ENCODE results near the gene SPAG9. TPM values are rescaled to one million over a fixed set of nuclear protein-coding genes. Genes with fewer than 3 reads are reported as not detected.

Gene SPAG9
- total RNA-seq, 2 experiments from 2014 or later: 42.0 to 42.8 TPM

DNA sequence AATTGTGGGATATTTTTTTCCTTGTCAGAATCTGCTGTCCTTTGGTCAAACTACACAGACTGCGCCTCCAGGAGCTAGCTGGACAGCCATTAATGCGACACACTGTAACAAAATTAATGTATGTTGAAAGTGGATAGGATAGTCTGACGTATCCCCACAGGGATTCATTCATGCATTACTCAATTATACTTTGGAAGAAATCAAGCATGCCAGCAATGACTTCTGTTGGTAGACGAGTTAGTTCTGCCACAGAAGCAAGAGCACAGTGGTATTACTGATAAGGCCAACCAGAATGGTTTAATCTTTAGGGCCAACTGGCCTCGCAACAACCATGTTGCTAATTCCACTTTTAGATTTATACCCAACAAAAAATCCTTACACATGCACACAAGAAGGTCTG is 148.1 kb downstream of the SPAG9 start:
- POLR2A ChIA-PET: no interaction called here
- CTCF ChIA-PET: no interaction called here

DNA sequence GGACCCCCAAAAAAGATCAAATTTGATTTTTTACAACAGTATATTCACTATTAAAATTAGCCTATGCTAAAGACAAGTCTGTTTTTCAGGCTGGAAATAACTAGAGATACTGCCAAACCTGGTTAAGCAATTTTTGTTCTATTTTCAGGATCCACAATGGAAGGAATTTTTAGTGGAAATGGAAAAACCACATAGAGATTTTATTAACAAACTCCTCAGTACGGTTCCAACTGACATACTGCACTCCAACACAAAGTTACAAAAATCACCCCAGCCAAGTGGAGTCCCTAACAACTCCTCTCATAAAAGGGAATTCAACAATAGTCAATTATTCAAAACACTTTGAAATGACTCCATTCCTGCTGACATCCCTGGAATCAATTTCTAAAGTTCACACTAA is 152.9 kb downstream of the SPAG9 start:
- POLR2A ChIA-PET: no interaction called here
- CTCF ChIA-PET: interaction anchor here (0.6 kb wide), 1 partner anchor 110 kb away, joined by 4 read pairs; no protein-coding TSS in a partner anchor

DNA sequence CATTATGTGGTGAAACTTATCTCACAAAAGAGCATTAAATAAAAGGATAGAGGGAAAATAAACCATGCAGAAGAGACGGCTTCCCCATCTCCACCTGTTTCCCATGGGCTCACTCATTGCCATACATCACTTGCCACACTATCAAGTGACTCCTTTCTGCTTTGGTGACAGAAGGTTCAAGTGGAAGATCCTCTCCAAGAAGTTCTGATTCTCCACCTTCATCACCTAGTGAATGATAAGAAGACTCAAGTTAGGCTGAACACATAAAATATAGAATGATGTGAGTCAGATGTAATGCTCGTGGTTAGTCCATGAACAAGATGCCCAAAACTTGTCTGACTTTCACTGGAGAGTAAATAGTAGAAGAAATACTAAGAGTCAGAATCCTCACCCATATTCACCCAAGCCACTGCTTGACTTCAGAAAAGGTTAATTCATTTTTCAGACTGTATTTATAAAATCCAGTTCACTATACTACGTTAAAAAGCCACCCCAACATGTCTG is 154.5 kb downstream of the SPAG9 start:
- ChIA-PET POLR2A (no interaction called here), CTCF (no interaction called here)

DNA sequence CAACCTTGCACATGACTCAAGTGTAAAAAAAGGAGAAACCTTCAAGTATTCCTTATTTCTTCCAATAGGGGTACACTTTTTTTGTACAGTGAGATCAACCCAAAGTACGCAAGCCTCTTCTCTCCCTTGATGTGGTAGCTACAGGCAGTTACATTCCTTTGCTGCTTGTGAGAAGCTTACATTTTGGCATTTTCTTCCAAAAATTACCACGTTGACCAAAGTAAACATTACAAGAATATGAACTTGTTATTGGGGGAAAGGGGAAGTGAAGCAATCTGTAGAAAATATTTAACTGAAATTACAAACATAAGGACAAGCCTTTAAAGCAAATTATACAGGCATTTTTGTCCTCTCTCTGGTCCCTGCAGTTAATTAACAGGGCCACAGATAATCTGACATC is 157.5 kb downstream of the SPAG9 start:
- CTCF ChIA-PET: interaction anchor here (0.5 to 1.4 kb wide), 3 partner anchors 111 to 338 kb away, joined by 3 to 4 read pairs (median 3); no protein-coding TSS in a partner anchor
- POLR2A ChIA-PET: no interaction called here

DNA sequence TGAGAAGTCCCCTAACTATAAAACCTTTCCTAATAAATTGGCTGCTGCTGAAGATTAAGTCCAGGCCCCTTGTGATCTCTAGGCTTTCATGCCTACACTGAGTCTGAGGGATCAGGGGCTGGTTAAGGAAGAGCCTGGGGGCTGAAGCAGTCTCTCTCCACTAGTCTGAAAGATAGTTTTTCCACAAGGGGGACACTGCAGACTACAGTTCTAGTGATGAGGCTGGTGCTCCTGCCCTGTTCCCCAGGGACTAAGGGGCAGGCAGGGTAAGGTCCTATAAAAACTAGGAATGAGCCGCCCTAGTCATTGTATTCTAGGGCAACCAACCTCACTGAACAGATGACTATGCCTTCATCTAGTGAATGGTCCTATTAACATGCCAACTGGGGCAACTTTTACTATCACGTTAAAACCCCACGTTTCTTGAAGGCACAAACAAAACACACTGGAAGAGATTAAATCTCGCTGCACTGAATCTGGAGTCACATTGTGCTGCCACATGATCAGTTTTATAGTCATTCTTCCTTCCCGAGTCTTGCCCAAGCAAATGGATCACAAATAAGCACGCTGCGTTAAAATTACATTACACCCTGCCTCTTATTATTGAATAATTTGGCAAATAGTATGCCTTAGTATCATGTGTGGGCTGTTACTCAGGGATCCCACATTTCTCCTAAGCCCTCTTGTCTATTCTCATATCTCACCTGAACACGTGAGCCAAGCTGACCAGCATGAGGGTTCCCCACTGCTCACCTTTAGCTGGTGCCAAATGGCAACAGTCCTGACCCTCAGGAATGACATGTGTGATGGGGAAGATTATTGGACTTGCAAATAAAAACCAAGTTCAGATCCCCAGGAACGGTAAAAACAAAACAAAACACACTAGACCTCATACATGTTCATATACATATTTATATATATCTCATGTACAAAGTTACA is 159.1 kb downstream of the SPAG9 start:
- ChIA-PET POLR2A (no interaction called here), CTCF (interaction anchor here (0.9 kb wide), 1 partner anchor 179 kb away, joined by 3 read pairs; no protein-coding TSS in a partner anchor)

DNA sequence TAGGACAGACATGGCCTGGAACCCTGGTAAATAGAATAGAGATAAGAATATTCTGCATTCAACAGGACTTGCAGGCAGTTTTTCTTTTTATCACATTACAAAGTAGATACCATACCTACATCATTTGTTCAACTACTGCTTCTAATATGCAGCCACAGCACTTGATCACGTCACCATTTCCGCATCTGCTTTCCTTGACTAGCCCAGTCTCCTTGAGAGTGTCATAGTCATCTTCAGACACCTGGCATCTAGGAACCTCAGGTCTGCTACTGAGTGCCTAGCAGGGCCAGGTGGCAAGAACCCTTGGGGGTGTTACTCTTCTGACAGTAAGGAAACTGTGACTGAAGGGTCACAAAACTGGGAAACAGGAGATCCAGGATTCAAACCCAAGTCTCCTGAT is 161.3 kb downstream of the SPAG9 start:
- CTCF ChIA-PET: interaction anchor here (0.9 kb wide), 2 partner anchors 175 to 177 kb away, joined by 3 to 5 read pairs; no protein-coding TSS in a partner anchor
- POLR2A ChIA-PET: no interaction called here

DNA sequence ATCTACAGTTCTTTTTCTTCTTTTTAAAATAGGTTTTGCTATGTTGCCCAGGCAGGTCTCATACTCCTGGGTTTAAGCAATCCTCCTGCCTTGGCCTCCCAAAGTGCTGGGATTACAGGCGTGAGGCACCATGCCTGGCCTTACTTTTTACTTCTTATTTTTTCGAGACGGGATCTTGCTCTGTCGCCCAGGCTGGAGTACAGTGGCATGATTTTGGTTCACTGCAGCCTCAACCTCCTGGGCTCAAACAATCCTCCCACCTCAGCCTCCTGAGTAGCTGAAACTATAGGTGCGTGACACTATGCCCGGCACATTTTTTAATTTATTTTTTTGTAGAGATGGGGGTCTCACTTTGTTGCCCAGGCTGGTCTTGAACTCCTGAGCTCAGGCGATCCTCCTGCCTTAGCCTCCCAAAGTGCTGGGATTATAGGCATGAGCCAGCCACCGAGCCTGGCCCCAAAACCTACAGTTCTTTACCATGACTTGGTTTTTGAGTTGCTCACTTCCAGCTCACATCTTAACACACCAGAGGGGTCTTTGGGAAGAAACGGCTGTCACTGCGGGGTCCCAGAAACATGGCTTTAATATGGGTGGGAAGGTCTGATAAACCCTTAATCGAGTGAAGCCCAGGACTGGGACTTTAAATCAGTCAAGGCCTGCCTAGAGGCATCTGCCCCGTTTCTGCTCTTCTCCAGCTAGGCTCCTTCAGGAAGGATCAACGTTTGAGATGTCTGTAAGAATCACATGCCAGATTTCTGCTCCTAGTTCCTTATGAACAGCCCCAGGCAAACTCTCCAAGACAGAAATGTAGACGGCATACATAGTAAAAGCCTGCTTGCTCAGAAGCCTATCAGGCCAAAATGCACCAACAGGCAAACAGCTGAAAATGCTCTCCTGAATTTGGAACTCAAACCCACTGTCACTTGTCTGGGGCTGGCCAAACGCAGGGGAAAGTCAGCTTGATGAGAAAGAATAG is 162.8 kb downstream of the SPAG9 start:
- ChIA-PET POLR2A (no interaction called here), CTCF (interaction anchor here (0.8 to 5.0 kb wide), 4 partner anchors 12 to 108 kb away, joined by 3 to 35 read pairs (median 4); no protein-coding TSS in a partner anchor)

DNA sequence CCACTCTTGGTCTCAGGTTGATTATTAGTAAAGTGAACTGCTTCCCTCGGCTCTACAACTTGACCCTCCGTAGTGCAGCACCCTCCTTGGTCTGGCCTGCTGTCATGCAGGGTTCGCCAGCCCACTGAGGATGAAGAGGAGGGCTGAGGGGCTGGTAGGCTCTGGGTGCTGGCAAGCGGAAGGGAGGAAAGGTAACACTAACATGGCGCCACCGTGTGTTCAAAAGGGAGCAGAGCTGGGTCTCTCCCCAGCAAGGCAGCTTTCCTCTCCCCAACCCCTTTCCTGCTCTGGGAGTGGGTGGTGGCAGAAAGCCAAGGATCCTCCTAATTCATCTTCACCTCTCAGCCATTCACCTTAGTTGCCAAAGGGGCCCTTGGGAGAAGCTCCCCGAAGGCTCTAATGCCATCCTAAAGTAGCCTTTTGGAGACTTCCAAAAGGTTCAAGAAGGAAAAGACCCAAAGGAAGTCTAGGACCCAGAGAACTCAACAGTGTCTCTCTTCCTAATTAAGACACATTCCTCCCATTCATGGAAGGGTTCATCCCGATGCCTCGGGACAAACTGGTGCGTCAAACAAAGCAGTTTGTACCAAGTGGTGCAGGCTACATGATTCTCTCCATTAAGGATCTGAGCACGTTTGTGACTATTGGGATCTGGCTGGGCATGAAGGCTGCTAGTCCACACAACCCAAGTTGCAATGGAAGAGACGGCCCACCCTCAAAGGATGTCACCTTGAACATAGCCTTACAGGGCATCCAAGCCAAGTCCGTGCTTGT is 163.7 kb downstream of the SPAG9 start:
- POLR2A ChIA-PET: interaction anchor here (0.6 kb wide), 1 partner anchor 8 kb away, joined by 3 read pairs; no protein-coding TSS in a partner anchor
- CTCF ChIA-PET: interaction anchor here (0.6 to 5.0 kb wide), 10 partner anchors 9 to 1582 kb away, joined by 3 to 35 read pairs (median 4); partner anchors contain the start of gene TOB1

DNA sequence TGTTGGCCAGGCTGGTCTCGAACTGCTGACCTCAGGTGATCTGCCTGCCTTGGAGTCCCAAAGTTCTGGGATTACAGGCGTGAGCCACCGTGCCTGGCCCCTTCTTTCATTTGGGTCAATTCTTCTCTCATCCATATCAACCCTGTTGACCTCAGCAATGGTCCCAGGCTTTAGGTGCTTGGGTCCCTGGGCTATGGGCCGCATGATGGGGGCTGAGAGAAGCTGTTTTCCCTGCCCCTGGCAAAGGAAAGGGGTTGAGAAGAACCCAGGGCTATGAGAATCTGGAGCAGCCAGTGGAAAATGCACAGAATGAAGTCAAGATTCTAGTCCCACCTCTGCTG is 164.3 kb downstream of the SPAG9 start:
- POLR2A ChIA-PET: interaction anchor here (0.6 kb wide), 1 partner anchor 8 kb away, joined by 3 read pairs; no protein-coding TSS in a partner anchor
- CTCF ChIA-PET: interaction anchor here (1.0 to 5.0 kb wide), 8 partner anchors 8 to 172 kb away, joined by 3 to 35 read pairs (median 6); partner anchors contain the start of gene TOB1

DNA sequence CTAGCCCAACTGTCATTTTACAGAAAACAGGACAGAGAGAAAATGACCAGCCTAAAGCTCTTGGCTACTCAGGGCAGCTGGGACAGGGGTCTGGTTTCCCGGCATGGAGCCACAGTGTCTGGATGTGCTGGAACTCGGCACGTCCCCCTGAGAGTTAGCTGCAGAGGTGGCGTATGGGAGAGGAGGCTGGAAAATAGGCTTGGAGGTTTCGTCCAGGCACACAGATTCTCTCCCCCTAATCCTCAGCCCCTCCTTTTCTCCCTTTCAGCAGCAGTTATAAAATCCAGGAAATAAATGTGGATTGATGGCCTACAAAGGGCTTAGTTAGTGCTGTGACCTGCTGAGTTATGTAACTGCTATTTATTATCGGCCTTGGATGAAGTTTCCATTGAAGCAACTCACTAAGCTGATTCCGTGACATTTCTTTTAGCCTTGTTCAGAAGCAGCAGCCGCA is 165.0 kb downstream of the SPAG9 start:
- ChIA-PET POLR2A (no interaction called here), CTCF (interaction anchor here (0.6 to 5.0 kb wide), 4 partner anchors 103 to 171 kb away, joined by 3 to 35 read pairs (median 13); no protein-coding TSS in a partner anchor)

DNA sequence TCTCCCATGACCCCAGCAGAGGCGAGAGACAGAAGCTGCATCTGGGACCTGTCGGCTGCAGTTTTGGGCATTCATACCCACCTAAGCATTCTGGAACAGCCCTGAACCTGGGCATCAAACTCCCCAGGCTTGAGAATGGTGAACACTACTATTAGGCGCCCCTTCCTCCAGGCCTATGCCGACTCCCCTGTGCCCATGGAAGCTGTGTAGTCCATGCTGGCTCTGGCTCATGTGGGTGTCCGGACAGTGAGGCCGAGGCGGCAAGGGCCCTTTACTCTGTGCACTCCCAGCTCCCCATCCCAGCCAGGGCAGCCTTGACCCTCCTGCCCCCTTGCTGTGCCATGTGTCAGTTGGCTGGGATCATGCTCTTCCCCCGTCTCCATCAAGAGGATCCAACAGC is 165.5 kb downstream of the SPAG9 start:
- POLR2A ChIA-PET: no interaction called here
- CTCF ChIA-PET: interaction anchor here (0.6 to 5.0 kb wide), 3 partner anchors 102 to 171 kb away, joined by 3 to 35 read pairs (median 23); no protein-coding TSS in a partner anchor

DNA sequence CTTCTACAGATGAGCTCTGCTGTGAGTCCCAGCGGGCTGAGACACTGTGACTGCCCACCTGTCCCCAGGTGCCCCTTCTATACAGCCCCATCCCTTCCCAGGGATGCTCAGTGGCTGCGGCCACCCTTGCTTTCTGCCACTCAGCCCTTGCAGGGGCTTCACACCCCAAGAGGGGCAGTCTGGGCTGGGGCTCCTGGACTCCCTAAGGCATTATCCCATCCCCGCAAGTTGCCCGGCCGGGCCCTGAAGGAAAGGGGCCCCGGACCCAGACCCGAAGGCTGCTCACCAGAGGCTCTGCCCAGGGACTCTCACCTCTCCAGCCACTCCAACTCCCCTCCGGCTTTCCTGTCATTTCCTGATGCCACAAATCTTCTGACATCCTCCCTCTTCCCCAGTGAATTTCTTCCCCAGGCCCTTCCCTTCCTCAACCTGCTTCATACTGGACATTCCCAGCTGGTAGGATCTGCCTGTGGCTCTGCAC is 166.0 kb downstream of the SPAG9 start:
- ChIA-PET POLR2A (no interaction called here), CTCF (interaction anchor here (4.1 to 5.0 kb wide), 2 partner anchors 102 to 170 kb away, joined by 23 to 35 read pairs; no protein-coding TSS in a partner anchor)

DNA sequence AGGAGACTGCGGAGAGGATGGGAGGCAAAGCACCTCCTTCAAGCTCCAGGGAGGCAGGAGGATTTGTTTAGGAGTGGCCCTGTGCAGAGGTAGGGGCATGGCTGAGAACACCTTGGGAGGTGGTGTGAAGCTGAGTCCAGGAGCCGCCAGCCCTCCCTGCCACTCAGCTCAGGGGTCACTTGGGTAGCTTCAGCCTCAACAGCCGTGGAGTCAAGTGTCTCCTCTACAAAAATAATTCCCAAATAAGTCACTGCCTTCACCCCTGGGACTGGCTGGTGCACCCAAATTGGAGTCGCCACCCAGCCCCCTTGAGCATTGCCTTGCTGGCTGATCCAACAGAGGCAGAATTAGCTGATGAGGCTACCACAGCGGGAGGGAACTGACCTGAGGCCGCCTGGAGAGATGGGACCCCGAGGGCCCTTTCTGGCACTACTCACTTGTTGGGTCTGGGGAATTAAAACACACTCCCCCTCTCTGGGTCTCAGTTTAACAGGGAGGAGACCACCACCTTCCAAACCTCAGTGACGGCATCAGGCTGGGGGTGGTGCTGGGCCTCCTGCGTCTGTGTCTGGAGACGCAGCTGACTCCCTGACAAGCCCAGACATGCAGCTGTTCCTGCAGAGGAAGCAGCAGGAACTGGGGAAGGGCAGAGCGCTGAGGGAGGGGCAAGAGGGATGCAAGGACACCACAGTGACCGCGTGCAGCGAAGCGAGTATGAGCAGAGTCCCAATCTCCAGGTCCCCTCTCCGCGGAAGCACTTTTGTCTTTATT is 166.7 kb downstream of the SPAG9 start:
- CTCF ChIA-PET: interaction anchor here (4.1 to 5.0 kb wide), 2 partner anchors 101 to 170 kb away, joined by 23 to 35 read pairs; no protein-coding TSS in a partner anchor
- POLR2A ChIA-PET: no interaction called here

DNA sequence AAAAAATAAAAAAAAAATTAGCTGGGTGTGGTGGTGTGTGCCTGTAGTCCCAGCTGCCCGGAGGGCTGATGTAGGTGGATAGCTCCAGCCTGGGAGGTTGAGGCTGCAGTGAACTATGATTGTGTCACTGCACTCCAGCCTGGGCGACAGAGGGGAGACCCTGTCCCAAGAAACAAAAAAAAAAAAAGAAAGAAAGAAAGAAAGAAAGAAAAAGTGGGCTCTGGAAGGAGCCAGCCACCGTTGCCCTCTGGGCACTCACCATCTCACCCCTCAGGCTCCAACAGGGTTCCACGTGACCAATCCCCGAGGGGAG is 167.2 kb downstream of the SPAG9 start:
- CTCF ChIA-PET: interaction anchor here (4.1 kb wide), 1 partner anchor 169 kb away, joined by 23 read pairs; no protein-coding TSS in a partner anchor

DNA sequence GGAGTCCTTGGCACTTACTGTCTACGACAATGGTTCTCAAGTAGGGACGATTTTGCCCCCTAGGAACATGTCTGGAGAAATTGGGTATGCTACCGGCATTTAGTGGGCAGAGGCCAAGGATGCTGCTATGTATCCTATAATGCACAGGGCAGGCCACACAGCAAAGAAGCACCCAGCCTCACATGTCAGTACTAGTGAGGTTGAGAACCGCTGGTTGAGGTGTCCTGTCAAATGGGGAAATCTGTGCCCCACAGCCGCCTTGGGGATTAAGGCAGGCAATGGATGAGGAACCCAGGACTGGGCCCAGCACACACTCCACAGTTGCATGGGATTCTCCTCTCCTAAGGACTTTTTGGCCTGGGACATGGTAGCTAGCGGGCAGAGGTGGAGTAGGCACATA is 167.8 kb downstream of the SPAG9 start:
- ChIA-PET POLR2A (no interaction called here), CTCF (interaction anchor here (1.7 kb wide), 1 partner anchor 100 kb away, joined by 12 read pairs; no protein-coding TSS in a partner anchor)

More for the DNA sequence above, 167.2 kb downstream of the SPAG9 start:
- POLR2A ChIA-PET: no interaction called here

DNA sequence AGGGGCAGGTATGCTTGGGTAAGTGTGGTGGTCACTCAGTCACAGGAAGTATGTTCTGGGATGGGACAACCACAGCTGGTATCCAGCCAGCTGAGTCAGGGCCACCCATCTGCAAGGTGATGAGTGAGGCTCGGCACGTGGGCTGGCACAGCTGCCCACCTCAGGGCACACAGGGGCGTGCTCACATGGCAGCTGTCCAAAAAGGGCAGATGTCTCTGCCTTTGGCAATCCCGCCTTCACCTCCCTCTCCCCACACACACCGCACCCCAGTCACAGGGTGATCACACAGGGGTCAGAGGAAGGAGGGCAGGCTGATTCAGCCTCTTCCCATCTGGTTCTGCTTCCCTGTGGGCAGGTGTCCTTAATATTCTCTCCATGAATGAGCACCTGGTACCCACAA is 168.7 kb downstream of the SPAG9 start:
- ChIA-PET POLR2A (no interaction called here), CTCF (interaction anchor here (0.9 to 1.7 kb wide), 3 partner anchors 91 to 169 kb away, joined by 3 to 12 read pairs (median 3); no protein-coding TSS in a partner anchor)

All from activated CD8-positive, alpha-beta memory T cell treated with anti-CD3 and anti-CD28 coated beads for 36 hours (primary cell).